ENCODE data around the gene STARD3. TPM values are rescaled to one million over a fixed set of nuclear protein-coding genes. Genes with fewer than 3 reads are reported as not detected.

The STARD3 gene
- total RNA-seq, 1 donor from 2014 or later = 76.6 TPM

GRCh38 chr17:39673335-39674081 lies 36.6 kb downstream of the STARD3 start:
- ATAC-seq = no peak

GRCh38 chr17:39674179-39674578 lies 37.2 kb downstream of the STARD3 start:
- Histone ChIP-seq H3K4me1 (peaks cover 33% of the 10 kb centered on the region), H3K36me3 (no peaks in the 10 kb centered on the region), H3K9me3 (no peaks in the 10 kb centered on the region), H3K27me3 (ENCODE audit: low read depth) (peaks cover 13% of the 10 kb centered on the region), H3K4me3 (no peak overlapping the region), H3K27ac (peak overlapping the region; percentile 60)
- intact Hi-C loops (cut with DNase I) = no loop called here
- ATAC-seq (no peak), DNase-seq (no peak)
- TF ChIP-seq CTCF (IDR thresholded peaks at IDR 0.05) = no peak

More at GRCh38 chr17:39673335-39674081, 36.6 kb downstream of the STARD3 start:
- Histone ChIP-seq H3K9me3 (no peaks in the 10 kb centered on the region), H3K4me3 (no peak overlapping the region), H3K27ac (no peak overlapping the region), H3K4me1 (peaks cover 36% of the 10 kb centered on the region), H3K36me3 (no peaks in the 10 kb centered on the region), H3K27me3 (ENCODE audit: low read depth) (peaks cover 19% of the 10 kb centered on the region)
- no peak for TF ChIP-seq CTCF (IDR thresholded peaks at IDR 0.05)
- intact Hi-C loops (cut with DNase I) = no loop called here
- DNase-seq = no peak

GRCh38 chr17:39674702-39675389 lies 37.9 kb downstream of the STARD3 start:
- peaks cover 3% of the 10 kb centered on the region for H3K36me3 ChIP-seq
- H3K9me3 ChIP-seq = no peaks in the 10 kb centered on the region
- TF ChIP-seq CTCF (IDR thresholded peaks at IDR 0.05) = no peak
- peaks cover 8% of the 10 kb centered on the region for H3K27me3 ChIP-seq (ENCODE audit: low read depth)
- H3K27ac ChIP-seq = peak overlapping the region; percentile 60
- ATAC-seq (peak; percentile 32 to 44), DNase-seq (no peak)
- H3K4me1 ChIP-seq = peaks cover 39% of the 10 kb centered on the region
- intact Hi-C loops (cut with DNase I) = no loop called here
- no peak overlapping the region for H3K4me3 ChIP-seq

GRCh38 chr17:39675390-39676082 lies 38.6 kb downstream of the STARD3 start:
- Histone ChIP-seq H3K9me3 (no peaks in the 10 kb centered on the region), H3K27ac (peak overlapping the region; percentile 60), H3K4me3 (no peak overlapping the region), H3K4me1 (peaks cover 46% of the 10 kb centered on the region), H3K36me3 (peaks cover 3% of the 10 kb centered on the region), H3K27me3 (ENCODE audit: low read depth) (peaks cover under 1% of the 10 kb centered on the region)
- DNase-seq (no peak), ATAC-seq (no peak)
- intact Hi-C loops (cut with DNase I) = no loop called here
- no peak for TF ChIP-seq CTCF (IDR thresholded peaks at IDR 0.05)

- intact Hi-C loops (cut with DNase I) = no loop called here
- DNase-seq (peak; percentile 89), ATAC-seq (peak; percentile 75 to 77)
- peak overlapping the region; percentile 60 for H3K27ac ChIP-seq
- no peaks in the 10 kb centered on the region for H3K27me3 ChIP-seq (ENCODE audit: low read depth)
- no peaks in the 10 kb centered on the region for H3K9me3 ChIP-seq
- H3K4me1 ChIP-seq = peaks cover 46% of the 10 kb centered on the region
- TF ChIP-seq CTCF (IDR thresholded peaks at IDR 0.05) = no peak
- peaks cover 8% of the 10 kb centered on the region for H3K36me3 ChIP-seq
- H3K4me3 ChIP-seq = no peak overlapping the region
Measured at GRCh38 chr17:39676198-39676819, 39.4 kb downstream of the STARD3 start.

All from lower lobe of right lung (tissue), 2 donors.